GM18951 (cell line): ENCODE measurements around the gene LEAP2.

ENCODE experiments used
- POLR2A ChIP-seq: IDR thresholded peaks from 4 replicates; pipeline ENCODE4 v1.6.1; 2011; ENCODE audit warnings: mild to moderate bottlenecking; ENCODE audit not compliant: insufficient read length, insufficient read depth; ENCODE audit errors: extremely low read depth
- in situ Hi-C: fragments of 300-500 bp; cut with MboI; formaldehyde crosslinking; loops from one replicate; pipeline ENCODE4 v1.12.0; 2022; ENCODE audit warnings: low sequenced_read_pairs, mixed read lengths, inconsistent platforms; ENCODE audit not compliant: unreplicated experiment

LEAP2 gene

DNA sequence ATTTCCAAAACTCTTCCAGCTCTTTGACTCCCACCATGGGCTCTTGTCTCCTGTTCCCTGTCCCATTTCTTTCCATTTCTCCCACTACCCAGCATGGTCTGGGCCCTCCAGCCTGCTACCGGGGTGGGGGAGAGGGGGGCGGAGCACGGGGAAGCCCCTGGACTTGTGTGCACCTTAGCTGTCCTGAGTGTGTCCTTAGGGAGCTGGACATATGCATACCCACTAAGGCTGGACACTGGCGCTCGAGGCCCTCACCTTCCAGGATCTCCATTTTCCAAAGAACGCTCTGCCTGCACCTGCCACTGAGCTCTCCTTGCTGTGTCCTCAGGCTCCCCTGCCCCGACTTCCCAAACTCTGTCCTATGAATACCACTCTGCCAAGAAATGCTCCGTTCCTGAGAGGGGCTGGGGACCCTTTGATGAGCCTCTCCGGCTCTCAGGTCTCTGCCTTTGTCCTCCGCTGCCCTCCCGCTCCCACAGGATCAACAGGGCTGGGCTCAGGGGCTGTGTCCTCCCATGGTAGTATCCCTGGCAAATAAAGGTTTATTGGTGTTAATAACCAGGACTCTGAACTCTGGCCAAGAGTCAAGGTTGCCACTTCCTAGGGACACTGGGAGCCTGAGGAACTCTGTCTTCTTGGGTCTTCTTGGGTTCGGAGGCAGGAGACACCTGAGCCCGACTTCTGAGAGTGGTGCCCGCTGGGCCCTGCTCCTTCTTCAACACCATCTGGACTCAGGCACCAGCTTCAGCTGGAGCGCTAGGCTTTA lies 42.2 kb upstream of the LEAP2 start:
- no peak for TF ChIP-seq POLR2A
- in situ Hi-C loops, result loop anchor here (25.0 kb wide), 1 partner anchor 444 kb away; no protein-coding TSS in a partner anchor

DNA sequence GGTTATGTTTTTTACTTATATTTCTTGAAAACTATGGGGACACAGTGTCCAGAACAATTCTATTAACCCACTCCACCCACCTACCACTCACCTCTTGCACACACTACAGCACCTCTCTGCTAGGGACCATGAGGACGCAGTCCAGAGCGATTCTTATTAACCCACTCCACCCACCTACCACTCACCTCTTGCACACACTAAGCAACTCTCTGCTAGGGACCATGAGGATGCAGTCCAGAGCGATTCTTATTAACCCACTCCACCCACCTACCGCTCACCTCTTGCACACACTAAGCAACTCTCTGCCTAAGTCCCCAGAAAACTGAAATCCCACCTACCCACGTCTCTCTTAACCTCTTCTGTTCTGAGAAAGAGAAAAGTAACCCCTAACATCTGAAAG lies 40.9 kb upstream of the LEAP2 start:
- no peak for TF ChIP-seq POLR2A
- in situ Hi-C loops, result loop anchor here (25.0 kb wide), 1 partner anchor 445 kb away; no protein-coding TSS in a partner anchor

DNA sequence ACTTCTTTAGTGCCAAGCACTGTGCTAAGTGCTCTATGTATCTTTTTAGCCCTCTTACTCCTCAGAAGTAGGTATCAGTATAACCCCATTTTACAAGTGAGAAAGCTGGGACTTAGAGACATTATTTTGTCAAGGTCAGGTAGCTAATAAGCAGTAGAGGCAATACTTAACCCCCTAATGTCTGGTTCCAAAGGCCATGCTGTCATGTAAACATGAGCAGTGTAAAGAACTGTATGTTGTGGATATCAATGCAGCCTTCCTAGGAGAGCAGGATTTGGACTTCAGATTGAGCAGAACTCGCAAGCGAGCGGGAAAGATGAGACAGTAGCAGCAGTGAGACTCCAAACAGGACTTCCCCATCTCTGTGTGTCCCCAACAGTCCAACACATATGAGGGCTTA lies 39.4 kb upstream of the LEAP2 start:
- in situ Hi-C loops, result loop anchor here (25.0 kb wide), 1 partner anchor 447 kb away; no protein-coding TSS in a partner anchor
- no peak for TF ChIP-seq POLR2A

DNA sequence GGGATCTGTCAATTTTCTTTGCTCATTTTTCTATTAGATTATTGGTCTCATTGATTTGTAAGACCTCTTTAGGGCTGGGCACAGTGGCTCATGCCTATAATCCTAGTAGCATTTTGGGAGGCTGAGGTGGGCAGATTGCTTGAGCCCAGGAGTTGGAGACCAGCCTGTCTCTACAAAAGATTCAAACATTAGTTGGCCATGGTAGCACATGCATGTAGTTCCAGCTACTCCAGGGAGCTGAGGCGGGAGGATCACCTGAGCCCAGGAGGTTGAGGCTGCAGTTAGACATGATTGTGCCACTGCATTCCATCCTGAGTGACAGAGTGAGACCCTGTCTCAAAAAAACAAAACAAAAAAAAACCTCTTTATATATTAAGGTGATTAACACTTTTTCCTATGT lies 36.6 kb upstream of the LEAP2 start:
- in situ Hi-C loops, result loop anchor here (25.0 kb wide), 1 partner anchor 450 kb away; no protein-coding TSS in a partner anchor
- TF ChIP-seq POLR2A, result no peak

DNA sequence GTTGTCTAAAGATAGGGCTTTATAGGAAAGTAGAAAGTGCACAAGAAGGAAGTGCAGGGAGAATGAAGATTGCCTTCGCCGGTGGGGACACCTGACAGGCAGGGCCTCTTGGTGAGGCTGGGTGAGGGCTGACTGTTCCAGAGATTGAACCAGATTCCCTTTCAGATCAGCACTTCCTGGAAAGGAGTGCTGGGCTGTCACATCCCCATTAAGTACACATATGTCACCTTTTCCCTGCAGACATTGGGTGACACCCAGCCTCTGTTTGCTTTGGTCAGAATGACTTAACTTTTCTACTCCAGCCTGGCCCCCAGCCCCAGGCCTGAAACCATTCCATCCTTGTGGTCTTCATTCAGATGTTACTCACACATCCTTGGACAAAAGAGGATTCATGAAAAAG lies 35.6 kb upstream of the LEAP2 start:
- in situ Hi-C loops, result loop anchor here (25.0 kb wide), 1 partner anchor 451 kb away; no protein-coding TSS in a partner anchor
- no peak for TF ChIP-seq POLR2A

DNA sequence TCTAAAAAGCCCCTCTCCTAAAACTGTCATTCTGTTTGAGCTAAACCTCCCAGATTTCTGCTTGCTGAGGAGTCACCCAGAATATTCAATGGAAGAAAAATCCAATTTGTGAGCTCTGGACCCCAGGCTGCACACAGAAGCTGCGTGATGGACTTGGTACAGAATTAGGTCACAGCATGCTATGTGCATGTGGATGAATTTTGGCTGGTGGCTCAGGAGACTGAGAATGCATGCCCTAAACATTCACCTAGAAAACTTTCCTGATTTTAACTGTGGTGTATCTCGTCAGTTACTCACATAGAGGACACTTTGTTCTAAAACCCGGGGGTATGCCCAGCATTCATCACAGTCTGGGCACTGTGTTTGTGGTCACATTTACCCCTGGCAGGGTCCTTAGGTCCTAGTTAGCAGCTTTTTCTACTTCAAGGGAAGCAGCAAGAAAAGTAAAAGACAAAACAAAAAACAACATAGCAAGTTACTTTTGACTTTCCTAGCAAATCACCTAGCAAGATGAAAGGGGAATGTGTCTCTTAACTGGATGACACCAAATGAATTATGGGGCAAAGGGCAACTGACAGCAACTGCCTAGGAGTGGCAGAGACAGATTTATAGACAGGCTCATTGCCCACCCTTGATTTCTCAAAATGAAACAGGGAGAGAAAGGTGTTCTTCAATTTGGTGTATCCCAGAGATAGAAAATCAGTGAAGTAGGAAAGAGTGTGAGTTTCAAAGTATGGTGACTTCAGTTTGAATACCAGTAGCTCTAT lies 34.8 kb upstream of the LEAP2 start:
- TF ChIP-seq POLR2A, result no peak
- in situ Hi-C loops, result loop anchor here (25.0 kb wide), 1 partner anchor 451 kb away; no protein-coding TSS in a partner anchor

DNA sequence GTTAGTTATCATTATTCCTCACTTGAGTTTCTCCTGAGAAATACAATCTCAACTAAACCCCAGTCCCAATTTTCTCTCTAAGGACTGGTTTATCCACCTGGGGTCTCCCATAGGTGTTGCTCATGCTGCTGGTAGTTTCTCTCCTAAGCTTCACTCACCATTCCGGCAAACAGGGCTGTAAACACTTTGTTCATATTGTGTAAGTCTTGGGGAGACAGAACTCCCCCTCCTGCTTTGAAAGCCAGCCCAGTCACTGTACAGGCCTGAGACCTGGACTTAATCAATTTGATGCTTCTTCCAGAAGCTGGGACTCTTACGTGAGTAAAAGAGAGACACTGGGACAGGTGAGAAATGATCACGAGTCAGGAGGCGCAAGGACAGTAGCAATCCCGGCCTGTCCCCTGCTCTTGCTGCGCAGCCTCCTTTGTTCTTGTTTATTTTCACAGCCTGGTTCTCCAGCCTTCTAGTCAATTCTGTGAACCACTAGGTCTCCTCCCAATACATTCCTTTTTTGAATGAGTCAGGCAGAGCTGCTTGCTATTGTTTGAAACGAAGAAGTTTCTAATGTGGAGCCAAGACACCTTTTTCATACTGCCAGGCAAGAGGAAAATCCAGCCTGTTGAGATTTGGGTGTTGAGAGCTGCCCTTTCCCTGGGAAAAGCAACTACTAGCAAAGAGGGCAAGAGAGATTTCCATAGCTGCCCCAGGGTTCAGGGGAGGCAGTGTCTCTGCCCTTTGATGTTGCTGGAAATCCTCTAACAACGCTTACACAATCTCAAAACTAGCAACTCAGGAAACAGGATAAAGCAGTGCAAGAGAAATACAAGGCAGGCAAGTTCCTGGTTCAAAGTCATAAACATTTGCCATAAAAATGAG lies 33.8 kb upstream of the LEAP2 start:
- in situ Hi-C loops, result loop anchor here (25.0 kb wide), 1 partner anchor 452 kb away; no protein-coding TSS in a partner anchor
- TF ChIP-seq POLR2A, result no peak

DNA sequence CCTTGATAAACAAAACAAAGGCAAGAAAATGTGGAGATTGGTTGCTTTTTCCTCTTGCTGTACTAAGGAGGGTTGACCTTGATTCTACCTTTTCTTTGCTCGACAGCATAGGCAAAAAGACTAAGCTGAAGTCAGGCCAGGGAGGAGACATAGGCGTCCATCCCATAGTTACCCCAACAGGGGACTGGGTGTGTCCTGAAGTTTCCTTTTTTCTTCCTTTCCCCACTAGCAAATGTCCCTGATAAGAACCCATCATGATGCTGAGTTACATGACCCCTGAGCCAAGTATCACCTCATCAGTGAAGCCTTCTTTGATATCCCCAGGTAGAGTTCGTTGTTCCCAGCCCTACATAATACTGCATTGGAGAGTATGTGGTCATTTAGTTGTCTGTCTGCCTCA lies 33.2 kb upstream of the LEAP2 start:
- no peak for TF ChIP-seq POLR2A
- in situ Hi-C loops, result loop anchor here (25.0 kb wide), 1 partner anchor 453 kb away; no protein-coding TSS in a partner anchor

DNA sequence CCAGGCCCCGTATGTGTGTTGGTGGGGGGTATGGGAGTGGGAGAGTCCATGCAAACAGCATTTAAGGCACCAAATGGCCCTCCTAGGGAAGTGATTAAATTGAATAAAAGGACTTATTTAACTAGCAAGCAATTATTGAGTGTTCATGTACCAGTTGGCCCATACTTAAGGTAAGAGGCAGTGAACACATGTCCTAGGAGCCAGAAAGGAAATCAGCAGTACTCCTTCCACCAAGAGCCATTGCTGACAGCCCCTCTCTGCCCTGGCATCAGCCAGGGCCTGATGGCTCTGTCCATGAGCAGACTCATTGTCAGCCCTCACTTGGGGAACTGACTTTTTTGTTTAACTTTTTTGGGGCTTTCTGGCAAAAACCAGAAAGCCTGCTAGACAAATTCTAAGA lies 32.6 kb upstream of the LEAP2 start:
- in situ Hi-C loops, result loop anchor here (25.0 kb wide), 1 partner anchor 454 kb away; no protein-coding TSS in a partner anchor
- no peak for TF ChIP-seq POLR2A

DNA sequence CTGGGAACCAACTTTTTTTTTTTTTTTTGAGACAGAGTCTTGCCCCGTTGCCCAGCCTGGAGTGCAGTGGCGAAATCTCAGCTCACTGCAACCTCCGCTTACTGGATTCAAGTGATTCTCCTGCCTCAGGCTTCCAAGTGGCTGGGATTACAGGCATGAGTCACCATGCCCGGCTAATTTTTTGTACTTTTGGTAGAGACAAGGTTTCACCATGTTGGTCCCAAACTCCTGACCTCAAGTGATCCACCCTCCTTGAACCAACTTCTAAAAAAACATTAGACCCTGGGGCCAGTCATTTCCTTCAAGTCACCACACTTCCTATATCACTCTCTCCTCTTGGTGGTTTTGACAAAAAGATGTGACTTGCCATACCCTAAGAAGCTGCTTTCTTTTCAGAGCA lies 32.2 kb upstream of the LEAP2 start:
- in situ Hi-C loops, result loop anchor here (25.0 kb wide), 1 partner anchor 454 kb away; no protein-coding TSS in a partner anchor
- TF ChIP-seq POLR2A, result no peak

DNA sequence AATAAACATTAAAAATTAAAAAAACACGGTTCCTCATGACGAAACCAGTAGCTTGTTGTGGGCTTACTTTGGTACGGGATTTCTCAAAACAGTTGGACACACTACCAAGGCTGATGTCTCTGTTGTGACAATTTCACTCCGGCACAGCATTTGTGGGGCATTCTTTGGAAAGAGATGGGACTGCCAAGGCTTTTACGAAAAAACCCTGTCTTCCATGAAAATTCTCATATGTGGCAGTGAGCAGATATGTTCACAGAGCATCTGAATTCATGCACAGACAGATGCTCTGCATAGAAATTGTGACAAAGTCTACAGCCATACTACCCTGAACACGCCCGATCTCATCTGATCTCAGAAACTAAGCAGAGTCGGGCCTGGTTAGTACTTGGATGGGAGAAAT lies 25.2 kb upstream of the LEAP2 start:
- TF ChIP-seq POLR2A, result no peak
- in situ Hi-C loops, result loop anchor here (25.0 kb wide), 1 partner anchor 461 kb away; no protein-coding TSS in a partner anchor

DNA sequence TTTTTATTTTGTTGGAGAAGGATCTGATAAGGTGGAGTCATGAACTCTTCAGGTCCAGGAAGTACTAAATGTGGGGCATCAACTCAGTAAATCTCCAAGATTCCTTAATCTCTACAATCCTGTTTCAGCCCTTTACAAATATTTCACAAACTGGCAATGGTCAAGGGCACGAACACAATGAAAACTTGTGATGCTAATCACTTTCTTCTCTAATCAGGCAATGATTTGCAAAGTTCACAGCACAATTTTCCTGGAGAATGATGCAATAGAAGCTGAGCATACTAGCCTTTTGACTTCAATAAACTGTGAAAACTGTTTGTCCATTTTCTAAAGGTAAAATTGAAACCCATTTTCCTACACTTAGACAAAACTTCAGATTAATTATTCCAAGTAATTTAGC lies 24.1 kb upstream of the LEAP2 start:
- TF ChIP-seq POLR2A, result no peak
- in situ Hi-C loops, result loop anchor here (25.0 kb wide), 1 partner anchor 462 kb away; no protein-coding TSS in a partner anchor

DNA sequence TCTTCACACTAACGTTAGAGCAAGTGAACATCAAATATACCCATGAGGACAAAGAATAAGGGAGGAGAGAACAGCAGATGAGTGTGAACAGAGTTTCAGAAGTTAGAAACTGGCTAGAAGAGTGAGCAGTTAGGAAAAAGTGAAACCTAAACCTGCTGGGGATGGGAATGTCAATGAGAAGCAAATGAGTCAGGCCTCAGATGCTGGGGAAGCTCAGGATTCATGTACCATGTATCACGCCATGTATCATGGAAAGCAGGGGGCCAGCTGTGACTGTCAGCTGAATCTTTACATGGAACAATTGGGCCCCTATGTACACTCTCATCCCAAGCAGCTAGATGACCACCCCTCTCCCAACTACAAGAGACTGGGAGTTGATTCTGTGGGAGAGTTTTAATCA lies 23.4 kb upstream of the LEAP2 start:
- in situ Hi-C loops, result no loop called here
- TF ChIP-seq POLR2A, result no peak

DNA sequence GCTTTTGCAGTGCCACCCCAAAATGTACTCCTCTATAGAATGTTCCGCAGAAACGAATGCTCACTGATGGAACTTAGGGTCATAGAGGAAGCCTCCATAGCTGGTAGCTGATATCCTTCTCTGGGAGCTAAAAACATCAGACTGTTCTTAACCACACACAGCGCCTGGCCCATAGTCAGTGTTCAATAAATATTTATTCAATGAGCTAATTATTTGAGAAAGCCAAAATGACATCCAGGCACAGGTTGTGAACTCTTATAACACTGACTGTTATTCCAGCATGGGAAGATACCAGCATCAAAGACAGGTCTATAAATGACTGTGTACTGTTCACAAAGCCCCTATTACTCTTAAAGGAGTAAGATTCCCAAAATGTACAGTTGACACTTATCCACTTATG lies 20.1 kb upstream of the LEAP2 start:
- in situ Hi-C loops, result no loop called here
- no peak for TF ChIP-seq POLR2A
